Testis (tissue), 2 donors: Measurements from ENCODE around the gene RSPH9.

Experiments
- POLR2A ChIP-seq: fragments of 450-650 bp; IDR thresholded peaks from one replicate; pipeline ENCODE4 v1.6.1; 2017; ENCODE audit warnings: antibody characterized with exemption, mild to moderate bottlenecking, moderate library complexity
- TF ChIP-seq, protein P1 (sequence below), 3 experiments: fragments of 450-650 bp in 2 of 3; fragments of 200-600 bp in 1 of 3; sonication (generic) in 1 of 3; IDR thresholded peaks; one replicate each; pipeline ENCODE4 v1.5.1; 2016 to 2019; ENCODE audit warnings: antibody characterized with exemption in 3 of 3, mild to moderate bottlenecking in 2 of 3, moderate library complexity in 1 of 3

DNA sequence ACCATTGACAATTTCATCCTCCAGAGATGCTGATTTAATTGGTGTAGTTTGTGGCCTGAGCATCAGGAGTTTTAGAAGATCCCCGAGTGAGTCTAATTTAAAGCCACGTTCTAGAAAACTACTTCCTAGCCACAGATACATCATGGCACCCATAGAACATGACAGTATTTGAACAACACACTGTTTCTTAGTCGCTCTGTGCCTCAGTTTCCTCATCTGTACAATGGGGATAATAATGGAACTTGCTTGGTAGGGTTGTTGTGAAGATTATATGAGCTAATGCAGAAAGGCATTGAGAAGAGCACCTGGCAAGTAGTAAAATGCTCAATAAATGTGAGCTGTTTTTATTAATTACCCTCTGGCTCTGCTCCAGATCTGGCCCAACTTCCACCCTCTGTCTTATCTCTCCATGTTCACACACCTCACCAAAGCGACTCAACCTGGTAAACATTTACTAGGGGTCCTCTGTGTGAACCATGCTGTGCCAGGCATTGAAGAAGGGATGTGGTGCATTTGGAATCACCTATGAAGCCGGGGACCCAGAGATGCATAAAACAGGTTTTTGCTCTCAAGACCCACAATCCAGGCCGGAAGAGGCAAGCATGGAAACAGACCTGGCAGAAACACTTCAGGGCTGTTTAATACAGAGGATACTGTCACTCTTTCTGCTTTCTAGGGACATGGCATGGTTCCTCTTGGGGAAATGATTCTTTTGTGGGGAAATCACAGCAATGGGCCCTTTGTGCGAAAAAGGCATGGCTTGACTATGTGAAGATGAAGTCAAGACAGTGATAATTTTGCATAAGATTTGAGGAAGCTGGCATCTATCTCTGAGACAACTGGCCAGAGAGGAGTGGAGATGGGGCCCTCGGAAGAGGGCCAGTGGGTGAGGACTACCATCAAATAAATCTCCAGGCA is 58.9 kb downstream of the RSPH9 start:
- no peak for TF ChIP-seq POLR2A
- TF ChIP-seq, protein P1, sequence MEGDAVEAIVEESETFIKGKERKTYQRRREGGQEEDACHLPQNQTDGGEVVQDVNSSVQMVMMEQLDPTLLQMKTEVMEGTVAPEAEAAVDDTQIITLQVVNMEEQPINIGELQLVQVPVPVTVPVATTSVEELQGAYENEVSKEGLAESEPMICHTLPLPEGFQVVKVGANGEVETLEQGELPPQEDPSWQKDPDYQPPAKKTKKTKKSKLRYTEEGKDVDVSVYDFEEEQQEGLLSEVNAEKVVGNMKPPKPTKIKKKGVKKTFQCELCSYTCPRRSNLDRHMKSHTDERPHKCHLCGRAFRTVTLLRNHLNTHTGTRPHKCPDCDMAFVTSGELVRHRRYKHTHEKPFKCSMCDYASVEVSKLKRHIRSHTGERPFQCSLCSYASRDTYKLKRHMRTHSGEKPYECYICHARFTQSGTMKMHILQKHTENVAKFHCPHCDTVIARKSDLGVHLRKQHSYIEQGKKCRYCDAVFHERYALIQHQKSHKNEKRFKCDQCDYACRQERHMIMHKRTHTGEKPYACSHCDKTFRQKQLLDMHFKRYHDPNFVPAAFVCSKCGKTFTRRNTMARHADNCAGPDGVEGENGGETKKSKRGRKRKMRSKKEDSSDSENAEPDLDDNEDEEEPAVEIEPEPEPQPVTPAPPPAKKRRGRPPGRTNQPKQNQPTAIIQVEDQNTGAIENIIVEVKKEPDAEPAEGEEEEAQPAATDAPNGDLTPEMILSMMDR (IDR thresholded peaks at IDR 0.05): no peak
